T-helper 17 cell (primary cell): Measurements from ENCODE around the gene BSPRY. TPM values are rescaled to one million over a fixed set of nuclear protein-coding genes. Genes with fewer than 3 reads are reported as not detected.

ENCODE experiments used
- total RNA-seq, 4 donors: library from RNA in 2 of 4; stranded (reverse) in 2 of 4; gene quantifications; one replicate each; pipeline ENCODE4 v1.2.3 and lab custom pipeline; 2022 to 2026

The BSPRY gene
- total RNA-seq, 2 donors from 2014 or later: 0.32 TPM; not detected in 1

Other genes with a start within 250 kb of the BSPRY start
- gene SLC31A2, start 198.5 kb upstream of the BSPRY start, total RNA-seq: 10 to 100 TPM in 1 of 2 donors, 1 to 10 TPM in 1; 6.6 to 12.8 TPM
- 10 to 100 TPM; 19.3 to 24.0 TPM for gene FKBP15, start 128.3 kb upstream of the BSPRY start, total RNA-seq
- 1 to 10 TPM; 2.3 to 4.0 TPM for gene SLC31A1, start 128.0 kb upstream of the BSPRY start, total RNA-seq
- gene CDC26, start 74.0 kb upstream of the BSPRY start, total RNA-seq: 10 to 100 TPM; 20.2 to 22.8 TPM
- 10 to 100 TPM; 17.0 to 17.8 TPM for gene PRPF4, start 73.9 kb upstream of the BSPRY start, total RNA-seq
- gene RNF183, start 46.2 kb upstream of the BSPRY start, total RNA-seq: not detected
- gene WDR31, start 9.3 kb upstream of the BSPRY start, total RNA-seq: under 1 TPM; 0.82 to 0.86 TPM
- 10 to 100 TPM; 13.9 to 14.6 TPM for gene HDHD3, start 27.4 kb downstream of the BSPRY start, total RNA-seq
- gene ALAD, start 51.7 kb downstream of the BSPRY start, total RNA-seq: 10 to 100 TPM; 19.3 to 21.8 TPM
- 10 to 100 TPM; 46.6 to 63.7 TPM for gene POLE3, start 61.1 kb downstream of the BSPRY start, total RNA-seq
- gene C9orf43, start 61.2 kb downstream of the BSPRY start, total RNA-seq: under 1 TPM; 0.47 to 0.65 TPM
- 10 to 100 TPM; 17.4 to 22.0 TPM for gene RGS3, start 114.2 kb downstream of the BSPRY start, total RNA-seq